IMR-90 (cell line): Measurements from ENCODE around the gene PTPRH. TPM values are rescaled to one million over a fixed set of nuclear protein-coding genes. Genes with fewer than 3 reads are reported as not detected.

Experiments used
- ATAC-seq: fragments of 200-7000 bp; cut with Tn5 transposase; 2 replicates; pipeline ENCODE4 v1.9.1; 2020; ENCODE audit warnings: low read depth, mild to moderate bottlenecking, moderate library complexity
- BruUV-seq: library from RNA; stranded (reverse); fragments of 400-500 nt; replicated peaks from 2 replicates; lab custom pipeline; 2021; lab: Mats Ljungman, UMichigan
- CTCF ChIA-PET: fragments of 300-600 bp; formaldehyde crosslinking; extraction: SDS; loops from one replicate; lab custom pipeline; 2021; ENCODE audit warnings: antibody characterized with exemption; lab: Yijun Ruan, JAX
- POLR2A ChIA-PET: fragments of 300-600 bp; sonication (Branson Sonifier 250); formaldehyde crosslinking; loops from one replicate; lab custom pipeline; 2022; ENCODE audit warnings: antibody characterized with exemption; ENCODE audit not compliant: unreplicated experiment; lab: Charles Lee
- DNase-seq: peaks from one replicate; pipeline ENCODE4 v3.0.0; 2013
- H2AFZ ChIP-seq: replicated peaks from 2 replicates; pipeline ENCODE3; 2013; ENCODE audit warnings: low read length, mild to moderate bottlenecking; ENCODE audit not compliant: poor library complexity
- H2AK5ac ChIP-seq: 2 replicates; pipeline ENCODE4 v1.6.1; 2013; ENCODE audit warnings: low read depth, low read length, inconsistent platforms
- H2AK9ac ChIP-seq: replicated peaks from 2 replicates; pipeline ENCODE3; 2013; ENCODE audit warnings: mild to moderate bottlenecking, low read depth, low read length, moderate library complexity; ENCODE audit not compliant: poor library complexity
- H2BK120ac ChIP-seq: 2 replicates; pipeline ENCODE4 v1.6.1; 2013; ENCODE audit warnings: low read depth, low read length, inconsistent platforms
- H2BK15ac ChIP-seq: 3 replicates; pipeline ENCODE4 v1.6.1; 2013; ENCODE audit warnings: low read depth, low read length, inconsistent platforms
- H2BK20ac ChIP-seq: 2 replicates; pipeline ENCODE4 v1.6.1; 2013; ENCODE audit warnings: low read depth, mild to moderate bottlenecking, inconsistent platforms, low read length, moderate library complexity
- H2BK5ac ChIP-seq: 2 replicates; pipeline ENCODE4 v1.6.1; 2013; ENCODE audit warnings: mild to moderate bottlenecking, low read depth, low read length, inconsistent platforms; ENCODE audit not compliant: poor library complexity, severe bottlenecking
- H3K14ac ChIP-seq: replicated peaks from 2 replicates; pipeline ENCODE4 v1.6.1; 2013; ENCODE audit warnings: low read depth, low read length, inconsistent platforms
- H3K18ac ChIP-seq: 2 replicates; pipeline ENCODE4 v1.6.1; 2013; ENCODE audit warnings: low read depth, low read length, control low read depth
- H3K23ac ChIP-seq: 2 replicates; pipeline ENCODE4 v1.6.1; 2013; ENCODE audit warnings: low read depth, low read length, inconsistent platforms
- H3K27ac ChIP-seq: 2 replicates; pipeline ENCODE4 v1.5.1; 2013; ENCODE audit warnings: mild to moderate bottlenecking, control low read depth, low read length; ENCODE audit not compliant: insufficient read depth
- H3K27me3 ChIP-seq: 2 replicates; pipeline ENCODE4 v1.6.1; 2013; ENCODE audit warnings: low read length; ENCODE audit not compliant: control insufficient read depth, insufficient read depth
- H3K36me3 ChIP-seq: 2 replicates; pipeline ENCODE4 v1.6.1; 2013; ENCODE audit warnings: low read length, mixed read lengths; ENCODE audit not compliant: control insufficient read depth, insufficient read depth
- H3K4ac ChIP-seq: 2 replicates; pipeline ENCODE4 v1.6.1; 2013; ENCODE audit warnings: low read depth, low read length, inconsistent platforms
- H3K4me1 ChIP-seq: 2 replicates; pipeline ENCODE4 v1.6.1; 2013; ENCODE audit warnings: low read length, mixed read lengths; ENCODE audit not compliant: control insufficient read depth, insufficient read depth
- H3K4me2 ChIP-seq: 2 replicates; pipeline ENCODE4 v1.6.1; 2013; ENCODE audit warnings: low read depth, mild to moderate bottlenecking, control low read depth, low read length, moderate library complexity
- H3K4me3 ChIP-seq: 2 replicates; pipeline ENCODE4 v1.5.1; 2013; ENCODE audit warnings: low read depth, mild to moderate bottlenecking, control low read depth, low read length, moderate library complexity; ENCODE audit not compliant: insufficient read depth
- H3K56ac ChIP-seq: 2 replicates; pipeline ENCODE4 v1.6.1; 2013; ENCODE audit warnings: low read length, inconsistent platforms; ENCODE audit not compliant: insufficient read depth; ENCODE audit errors: extremely low read depth
- H3K79me1 ChIP-seq, 2 experiments: 2 replicates each; pipeline ENCODE4 v1.6.1; 2013; ENCODE audit warnings: low read length in 2 of 2, inconsistent platforms in 1 of 2, low read depth in 1 of 2
- H3K9ac ChIP-seq: 2 replicates; pipeline ENCODE4 v1.6.1; 2013; ENCODE audit warnings: low read depth, low read length, control low read depth
- H3K9me1 ChIP-seq: 2 replicates; pipeline ENCODE4 v1.6.1; 2013; ENCODE audit warnings: low read length, inconsistent platforms; ENCODE audit not compliant: insufficient read depth
- H3K9me3 ChIP-seq: 2 replicates; pipeline ENCODE4 v1.6.1; 2013; ENCODE audit warnings: low read length; ENCODE audit not compliant: control insufficient read depth, insufficient read depth
- H4K20me1 ChIP-seq: 2 replicates; pipeline ENCODE4 v1.6.1; 2013; ENCODE audit warnings: low read length, inconsistent platforms; ENCODE audit not compliant: insufficient read depth
- H4K5ac ChIP-seq: 2 replicates; pipeline ENCODE4 v1.6.1; 2013; ENCODE audit warnings: mild to moderate bottlenecking, low read depth, low read length, control low read depth
- H4K8ac ChIP-seq, 2 experiments: 2 replicates each; pipeline ENCODE4 v1.6.1; 2013; ENCODE audit warnings: low read depth in 2 of 2, low read length in 2 of 2, control low read depth in 1 of 2, inconsistent platforms in 1 of 2
- H4K91ac ChIP-seq: 2 replicates; pipeline ENCODE4 v1.6.1; 2013; ENCODE audit warnings: low read depth, low read length, inconsistent platforms; ENCODE audit not compliant: insufficient read depth
- BHLHE40 ChIP-seq: fragments of 150-350 bp; IDR thresholded peaks from 2 replicates; pipeline ENCODE4 v1.6.1; 2016; ENCODE audit warnings: mild to moderate bottlenecking, low read depth, low read length
- CEBPB ChIP-seq: IDR thresholded peaks from 2 replicates; pipeline ENCODE4 v1.6.1; 2012; ENCODE audit warnings: low read depth, low read length, improper control_type of control experiment
- CHD1 ChIP-seq: IDR thresholded peaks from 2 replicates; pipeline ENCODE4 v1.6.1; 2012; ENCODE audit warnings: low read depth, low read length, improper control_type of control experiment
- CTCF ChIP-seq: conservative IDR thresholded peaks from 2 replicates; pipeline ENCODE4 v1.5.1; 2012; ENCODE audit warnings: mild to moderate bottlenecking, low read depth, low read length, improper control_type of control experiment
- FOS ChIP-seq: fragments of 150-350 bp; IDR thresholded peaks from 2 replicates; pipeline ENCODE4 v1.6.1; 2016; ENCODE audit warnings: low read depth, low read length
- MAFK ChIP-seq: IDR thresholded peaks from 2 replicates; pipeline ENCODE4 v1.6.1; 2012; ENCODE audit warnings: low read depth, low read length, improper control_type of control experiment
- MAZ ChIP-seq: IDR thresholded peaks from 2 replicates; pipeline ENCODE4 v1.6.1; 2012; ENCODE audit warnings: low read depth, mild to moderate bottlenecking, low read length, improper control_type of control experiment, moderate library complexity, borderline replicate concordance
- MXI1 ChIP-seq: IDR thresholded peaks from 2 replicates; pipeline ENCODE4 v1.6.1; 2012; ENCODE audit warnings: low read depth, mild to moderate bottlenecking, low read length, moderate library complexity, borderline replicate concordance
- POLR2A ChIP-seq: IDR thresholded peaks from 2 replicates; pipeline ENCODE4 v1.6.1; 2012; ENCODE audit warnings: mild to moderate bottlenecking, low read depth, low read length
- RAD21 ChIP-seq: IDR thresholded peaks from 2 replicates; pipeline ENCODE4 v1.6.1; 2012; ENCODE audit warnings: low read length, improper control_type of control experiment
- RCOR1 ChIP-seq: IDR thresholded peaks from 2 replicates; pipeline ENCODE4 v1.6.1; 2012; ENCODE audit warnings: mild to moderate bottlenecking, low read length, improper control_type of control experiment; ENCODE audit not compliant: insufficient replicate concordance
- RFX5 ChIP-seq: IDR thresholded peaks from 2 replicates; pipeline ENCODE4 v1.8.0; 2012; ENCODE audit warnings: low read depth, mild to moderate bottlenecking, low read length, moderate library complexity
- SMC3 ChIP-seq: fragments of 150-350 bp; IDR thresholded peaks from 2 replicates; pipeline ENCODE4 v1.6.1; 2016; ENCODE audit warnings: low read depth, mild to moderate bottlenecking, antibody characterized with exemption, low read length, moderate library complexity
- USF2 ChIP-seq: fragments of 150-350 bp; IDR thresholded peaks from 2 replicates; pipeline ENCODE4 v1.6.1; 2017; ENCODE audit warnings: mild to moderate bottlenecking, antibody characterized with exemption, low read length, low read depth
- WGBS, 2 experiments: methylation state at CpG; one replicate each; pipeline versions ENCODE4 v1.1.5 to v1.1.7; 2013; ENCODE audit warnings: missing lambda C conversion rate in 2 of 2; ENCODE audit not compliant: insufficient read length in 1 of 2; ENCODE audit errors: extremely low coverage in 2 of 2; 5-methylcytosine and 5-hydroxymethylcytosine counted together
- dilution Hi-C: fragments of 300-500 bp; cut with HindIII; formaldehyde crosslinking; loops from one replicate; pipeline ENCODE4 v1.14.3; 2018; ENCODE audit warnings: low sequenced_read_pairs; ENCODE audit not compliant: unreplicated experiment
- in situ Hi-C: fragments of 300-500 bp; cut with MboI; formaldehyde crosslinking; loops from 3 replicates; pipeline ENCODE4 v1.14.3; 2019; ENCODE audit warnings: low sequenced_read_pairs, inconsistent platforms, mixed read lengths
- intact Hi-C: fragments of 100-400 bp; cut with micrococcal nuclease; formaldehyde crosslinking; loops from 2 replicates; pipeline ENCODE4 v1.10.0; 2022
- polyA plus RNA-seq, 3 experiments: library from polyadenylated mRNA; depleted of rRNA; stranded (reverse); fragments of >200 nt; gene quantifications; 2 replicates each; pipeline ENCODE4 v1.2.3, GENCODE V29; 2012; ENCODE audit warnings: low replicate concordance in 1 of 3
- total RNA-seq: library from RNA; depleted of rRNA; stranded (reverse); fragments of >200 nt; gene quantifications from 2 replicates; pipeline ENCODE4 v1.2.3, GENCODE V29; 2012
- TF ChIP-seq, protein P1 (sequence below): fragments of 150-350 bp; IDR thresholded peaks from 2 replicates; pipeline ENCODE4 v1.6.1; 2016; ENCODE audit warnings: low read depth, mild to moderate bottlenecking, low read length, moderate library complexity, borderline replicate concordance

Gene PTPRH
- total and polyA plus RNA-seq, 2 of the 4 experiments (the other 2 are of a cell fraction): 1.3 to 3.4 TPM

DNA sequence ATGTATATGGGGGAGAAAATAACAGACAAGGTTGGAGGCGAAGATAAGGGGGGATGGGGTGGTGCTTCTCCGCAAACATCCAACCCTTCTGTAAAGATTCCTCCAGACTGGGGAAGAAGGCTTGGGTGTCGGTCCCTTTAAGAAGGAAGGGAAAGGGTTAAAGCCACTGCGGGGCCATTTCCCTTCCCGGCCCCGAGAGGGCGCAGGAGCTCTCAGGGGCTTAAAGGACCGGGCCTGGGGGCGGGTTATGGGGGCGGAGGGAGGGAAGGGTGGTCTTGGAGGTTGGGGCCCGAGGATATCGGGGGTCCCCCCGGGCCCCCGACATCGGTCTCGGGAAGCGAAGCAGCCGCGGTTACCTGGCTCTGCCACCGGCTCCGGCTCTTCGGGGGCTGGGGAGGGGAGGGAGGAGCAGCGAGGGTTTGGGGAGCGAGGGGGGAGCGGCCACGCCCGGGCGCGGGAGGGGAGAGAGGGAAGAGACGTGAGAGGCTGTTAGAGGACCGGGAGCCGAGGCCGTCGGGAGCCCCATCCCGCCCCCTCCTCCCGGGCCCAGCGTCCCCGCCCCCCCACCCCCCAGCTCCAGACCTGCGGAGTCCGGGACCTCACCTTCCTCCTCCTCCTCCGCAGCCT lies 63.1 kb downstream of the PTPRH start:
- WGBS, 2 experiments: 3% methylated on average over 12 of the region's 41 CpGs; no CpG with 5 or more reads in 1 of the 2 experiments
- TF ChIP-seq USF2 (no peak), MAZ (peak; percentile 27; the same call in 1 of the 2 replicates), CTCF (peak; percentile 50), MAFK (no peak), SMC3 (peak; percentile 36), RFX5 (no peak), POLR2A (no peak), FOS (no peak), RAD21 (peak; percentile 30; the same call in 1 of the 2 replicates), BHLHE40 (no peak), CEBPB (no peak), MXI1 (no peak), CHD1 (no peak), RCOR1 (no peak)
- TF ChIP-seq, protein P1, sequence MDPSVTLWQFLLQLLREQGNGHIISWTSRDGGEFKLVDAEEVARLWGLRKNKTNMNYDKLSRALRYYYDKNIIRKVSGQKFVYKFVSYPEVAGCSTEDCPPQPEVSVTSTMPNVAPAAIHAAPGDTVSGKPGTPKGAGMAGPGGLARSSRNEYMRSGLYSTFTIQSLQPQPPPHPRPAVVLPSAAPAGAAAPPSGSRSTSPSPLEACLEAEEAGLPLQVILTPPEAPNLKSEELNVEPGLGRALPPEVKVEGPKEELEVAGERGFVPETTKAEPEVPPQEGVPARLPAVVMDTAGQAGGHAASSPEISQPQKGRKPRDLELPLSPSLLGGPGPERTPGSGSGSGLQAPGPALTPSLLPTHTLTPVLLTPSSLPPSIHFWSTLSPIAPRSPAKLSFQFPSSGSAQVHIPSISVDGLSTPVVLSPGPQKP: no peak

More for the DNA sequence above, 63.1 kb downstream of the PTPRH start:
- H2AK5ac ChIP-seq: no peak overlapping the region
- no peak overlapping the region for H2BK120ac ChIP-seq
- no peaks in the 10 kb centered on the region for H4K20me1 ChIP-seq
- H3K4me3 ChIP-seq: no peak overlapping the region
- no peak overlapping the region for H2BK15ac ChIP-seq
- dilution Hi-C loops (no loop called here), intact Hi-C loops (loop anchor here (10.0 kb wide), 1 partner anchor 149 kb away; no protein-coding TSS in a partner anchor), in situ Hi-C loops (no loop called here)
- no peak overlapping the region for H4K8ac ChIP-seq
- no peak overlapping the region for H3K4ac ChIP-seq
- no peak overlapping the region for H2BK20ac ChIP-seq
- H3K9ac ChIP-seq: no peak overlapping the region
- peaks cover 53% of the 10 kb centered on the region for H3K27me3 ChIP-seq
- H3K14ac ChIP-seq: no peak overlapping the region
- no peaks in the 10 kb centered on the region for H3K9me1 ChIP-seq
- CTCF ChIA-PET: interaction anchor here (0.5 to 0.7 kb wide), 2 partner anchors 15 to 267 kb away, joined by 3 to 4 read pairs; no protein-coding TSS in a partner anchor
- DNase-seq (no peak), ATAC-seq (0 out of 2 replicates have a peak, but pooled peaks have one; percentile 15)
- no peak overlapping the region for H3K56ac ChIP-seq
- H3K4me2 ChIP-seq: no peak overlapping the region
- no peaks in the 10 kb centered on the region for H3K36me3 ChIP-seq
- no peak overlapping the region for H3K27ac ChIP-seq
- no peaks in the 10 kb centered on the region for H3K9me3 ChIP-seq
- H2AK9ac ChIP-seq: no peak overlapping the region
- no peaks in the 10 kb centered on the region for H3K79me1 ChIP-seq
- no peak overlapping the region for H2BK5ac ChIP-seq
- H3K18ac ChIP-seq: no peak overlapping the region
- H3K23ac ChIP-seq: no peak overlapping the region
- peak overlapping the region; percentile 81 for H2AFZ ChIP-seq
- peaks cover 1% of the 10 kb centered on the region; the same call in 1 of the 2 replicates for H3K4me1 ChIP-seq
- BruUV-seq: no TSS peak
- POLR2A ChIA-PET: no interaction called here
- no peak overlapping the region for H4K91ac ChIP-seq
- no peak overlapping the region for H4K5ac ChIP-seq
